Measurements from ENCODE around the gene ARHGAP25. TPM values are rescaled to one million over a fixed set of nuclear protein-coding genes. Genes with fewer than 3 reads are reported as not detected.

The ARHGAP25 gene
- total RNA-seq, 4 donors from 2014 or later = 3.7 to 9.3 (median 5.4) TPM

GRCh38 chr2:68717305-68717661 is 17.3 kb upstream of the ARHGAP25 start:
- Histone ChIP-seq H3K9me3 (no peaks in the 10 kb centered on the region), H3K36me3 (no peaks in the 10 kb centered on the region), H3K27ac (replicated peaks in 1 of 4) (no peak overlapping the region), H3K27me3 (peaks cover 0 to 12% (median 0%) of the 10 kb centered on the region in 4 donors), H3K4me3 (no peak overlapping the region), H3K4me1 (peaks cover 0 to 4% (median 0%) of the 10 kb centered on the region in 4 donors)
- WGBS = 76% methylated on average over 3 of the region's 3 CpGs
- peak; percentile 31 for DNase-seq (ENCODE audit: extremely low spot score)
- no peak for TF ChIP-seq POLR2A (IDR thresholded peaks at IDR 0.05; ENCODE audit: low read depth)
- no peak for TF ChIP-seq CTCF (IDR thresholded peaks at IDR 0.05)
- TF ChIP-seq POLR2AphosphoS5 (IDR thresholded peaks at IDR 0.05) = no peak
- TF ChIP-seq EP300 (IDR thresholded peaks at IDR 0.05) = no peak
- intact Hi-C loops (cut with DNase I) = no loop called here

- Histone ChIP-seq H3K4me3 (no peak overlapping the region), H3K4me1 (peaks cover 0 to 4% (median 0%) of the 10 kb centered on the region in 4 donors), H3K9me3 (no peaks in the 10 kb centered on the region), H3K36me3 (no peaks in the 10 kb centered on the region), H3K27me3 (peaks cover 0 to 8% (median 0%) of the 10 kb centered on the region in 4 donors), H3K27ac (replicated peaks in 1 of 4) (no peak overlapping the region)
- no peak for TF ChIP-seq POLR2A (IDR thresholded peaks at IDR 0.05; ENCODE audit: low read depth)
- WGBS = 89% methylated on average over 4 of the region's 4 CpGs
- intact Hi-C loops (cut with DNase I) = no loop called here
- DNase-seq (ENCODE audit: extremely low spot score) = no peak
These were observed 14.7 kb upstream of the ARHGAP25 start for GRCh38 chr2:68719912-68720311.

GRCh38 chr2:68720665-68721064 is 13.9 kb upstream of the ARHGAP25 start:
- intact Hi-C loops (cut with DNase I) = no loop called here
- WGBS = 88% methylated on average over 3 of the region's 3 CpGs
- no peaks in the 10 kb centered on the region for H3K4me1 ChIP-seq
- H3K27ac ChIP-seq (replicated peaks in 1 of 4) = no peak overlapping the region
- peaks cover 0 to 4% (median 0%) of the 10 kb centered on the region in 4 donors for H3K27me3 ChIP-seq
- H3K9me3 ChIP-seq = no peaks in the 10 kb centered on the region
- TF ChIP-seq CTCF (IDR thresholded peaks at IDR 0.05) = no peak
- TF ChIP-seq EP300 (IDR thresholded peaks at IDR 0.05) = no peak
- no peak for TF ChIP-seq POLR2AphosphoS5 (IDR thresholded peaks at IDR 0.05)
- TF ChIP-seq POLR2A (IDR thresholded peaks at IDR 0.05; ENCODE audit: low read depth) = no peak
- peak; percentile 62 for DNase-seq (ENCODE audit: extremely low spot score)
- H3K36me3 ChIP-seq = no peaks in the 10 kb centered on the region
- H3K4me3 ChIP-seq = no peak overlapping the region

GRCh38 chr2:68721482-68722101 is 13.0 kb upstream of the ARHGAP25 start:
- peak; percentile 60 for DNase-seq (ENCODE audit: extremely low spot score)
- Histone ChIP-seq H3K4me3 (no peak overlapping the region), H3K27me3 (no peaks in the 10 kb centered on the region), H3K27ac (replicated peaks in 1 of 4) (no peak overlapping the region), H3K36me3 (no peaks in the 10 kb centered on the region), H3K9me3 (no peaks in the 10 kb centered on the region), H3K4me1 (no peaks in the 10 kb centered on the region)
- 71% methylated on average over 8 of the region's 8 CpGs for WGBS
- intact Hi-C loops (cut with DNase I) = no loop called here
- TF ChIP-seq CTCF (IDR thresholded peaks at IDR 0.05) (no peak), EP300 (IDR thresholded peaks at IDR 0.05) (no peak), POLR2A (IDR thresholded peaks at IDR 0.05; ENCODE audit: low read depth) (no peak), POLR2AphosphoS5 (IDR thresholded peaks at IDR 0.05) (no peak)

- no peak overlapping the region for H3K27ac ChIP-seq (replicated peaks in 1 of 4)
- 68% methylated on average over 7 of the region's 8 CpGs for WGBS
- intact Hi-C loops (cut with DNase I) = no loop called here
These were observed 11.9 kb upstream of the ARHGAP25 start for GRCh38 chr2:68722712-68723111.

More at GRCh38 chr2:68722712-68723111, 11.9 kb upstream of the ARHGAP25 start:
- H3K9me3 ChIP-seq = no peaks in the 10 kb centered on the region
- H3K4me3 ChIP-seq = no peak overlapping the region
- TF ChIP-seq EP300 (IDR thresholded peaks at IDR 0.05) = no peak
- no peak for TF ChIP-seq POLR2A (IDR thresholded peaks at IDR 0.05; ENCODE audit: low read depth)
- no peak for TF ChIP-seq POLR2AphosphoS5 (IDR thresholded peaks at IDR 0.05)
- TF ChIP-seq CTCF (IDR thresholded peaks at IDR 0.05) = no peak
- H3K4me1 ChIP-seq = no peaks in the 10 kb centered on the region
- H3K36me3 ChIP-seq = no peaks in the 10 kb centered on the region
- DNase-seq (ENCODE audit: extremely low spot score) = peak; percentile 37
- H3K27me3 ChIP-seq = no peaks in the 10 kb centered on the region

Measured in esophagus muscularis mucosa (tissue), 4 donors.